ENCODE measurements around the gene P3H2. TPM values are rescaled to one million over a fixed set of nuclear protein-coding genes. Genes with fewer than 3 reads are reported as not detected.

Gene P3H2
- total RNA-seq, 4 donors from 2014 or later = 4.2 to 20.2 (median 5.7) TPM

- no peak overlapping the region for H3K4me3 ChIP-seq (replicated peaks in 1 of 3)
- no peak overlapping the region for H3K27ac ChIP-seq
- TF ChIP-seq CTCF (IDR thresholded peaks at IDR 0.05) (no peak), POLR2A (IDR thresholded peaks at IDR 0.05) (no peak)
- no peaks in the 10 kb centered on the region for H3K27me3 ChIP-seq
- no peaks in the 10 kb centered on the region for H3K36me3 ChIP-seq
- DNase-seq = no peak
- no peaks in the 10 kb centered on the region for H3K4me1 ChIP-seq
- 77 to 90% methylated on average over 3 of the region's 3 CpGs for WGBS, 2 donors
- H3K9me3 ChIP-seq = no peaks in the 10 kb centered on the region
- intact Hi-C loops (cut with DNase I) = no loop called here
Observed at GRCh38 chr3:189914799-189915198, 205.9 kb downstream of the P3H2 start.

- Histone ChIP-seq H3K4me1 (no peaks in the 10 kb centered on the region), H3K36me3 (no peaks in the 10 kb centered on the region), H3K4me3 (replicated peaks in 1 of 3) (no peak overlapping the region), H3K27ac (no peak overlapping the region), H3K27me3 (no peaks in the 10 kb centered on the region), H3K9me3 (no peaks in the 10 kb centered on the region)
- intact Hi-C loops (cut with DNase I) = no loop called here
- TF ChIP-seq CTCF (IDR thresholded peaks at IDR 0.05) = no peak
- no peak for TF ChIP-seq POLR2A (IDR thresholded peaks at IDR 0.05)
- WGBS, 2 donors = 70 to 75% methylated on average over 1 of the region's 1 CpG
- no peak for DNase-seq
Observed at GRCh38 chr3:189911001-189911400, 209.7 kb downstream of the P3H2 start.

GRCh38 chr3:189909573-189909972, 211.1 kb downstream of the P3H2 start:
- DNase-seq = no peak
- H3K27ac ChIP-seq = no peak overlapping the region
- H3K4me1 ChIP-seq = no peaks in the 10 kb centered on the region
- intact Hi-C loops (cut with DNase I) = no loop called here
- 91 to 95% methylated on average over 2 of the region's 2 CpGs for WGBS, 2 donors
- no peaks in the 10 kb centered on the region for H3K9me3 ChIP-seq
- H3K27me3 ChIP-seq = no peaks in the 10 kb centered on the region
- TF ChIP-seq CTCF (IDR thresholded peaks at IDR 0.05) = no peak
- TF ChIP-seq POLR2A (IDR thresholded peaks at IDR 0.05) = no peak
- no peaks in the 10 kb centered on the region for H3K36me3 ChIP-seq
- H3K4me3 ChIP-seq (replicated peaks in 1 of 3) = no peak overlapping the region

- no peak overlapping the region for H3K4me3 ChIP-seq (replicated peaks in 1 of 3)
- no peaks in the 10 kb centered on the region for H3K4me1 ChIP-seq
- H3K36me3 ChIP-seq = no peaks in the 10 kb centered on the region
- intact Hi-C loops (cut with DNase I) = no loop called here
- H3K27ac ChIP-seq = no peak overlapping the region
- H3K27me3 ChIP-seq = no peaks in the 10 kb centered on the region
- 85 to 87% methylated on average over 3 of the region's 3 CpGs for WGBS, 2 donors
- TF ChIP-seq CTCF (IDR thresholded peaks at IDR 0.05) = no peak
- no peaks in the 10 kb centered on the region for H3K9me3 ChIP-seq
- DNase-seq = no peak
Observed at GRCh38 chr3:189909139-189909538, 211.6 kb downstream of the P3H2 start.

GRCh38 chr3:189908646-189909045, 212.1 kb downstream of the P3H2 start:
- no peak for DNase-seq
- no peak for TF ChIP-seq POLR2A (IDR thresholded peaks at IDR 0.05)
- TF ChIP-seq CTCF (IDR thresholded peaks at IDR 0.05) = no peak
- H3K27me3 ChIP-seq = no peaks in the 10 kb centered on the region
- no peaks in the 10 kb centered on the region for H3K36me3 ChIP-seq
- intact Hi-C loops (cut with DNase I) = no loop called here
- H3K4me3 ChIP-seq (replicated peaks in 1 of 3) = no peak overlapping the region
- no peaks in the 10 kb centered on the region for H3K4me1 ChIP-seq
- no peak overlapping the region for H3K27ac ChIP-seq
- H3K9me3 ChIP-seq = no peaks in the 10 kb centered on the region

Measured in thyroid gland (tissue), 4 donors.